Measurements from ENCODE around the gene FBXO48.
A peak's percentile ranks its signal among the peaks of the same experiment; 100 is the strongest.
"Not testable (repeated sequence)": the region's sequence is repeated elsewhere in the genome, so short reads cannot be mapped to it uniquely, and the experiment has no call there.

The FBXO48 gene, protein sequence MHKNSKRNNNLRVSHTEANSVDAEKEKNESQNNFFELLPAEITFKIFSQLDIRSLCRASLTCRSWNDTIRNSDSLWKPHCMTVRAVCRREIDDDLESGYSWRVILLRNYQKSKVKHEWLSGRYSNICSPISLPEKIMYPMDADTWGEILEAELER

DNA sequence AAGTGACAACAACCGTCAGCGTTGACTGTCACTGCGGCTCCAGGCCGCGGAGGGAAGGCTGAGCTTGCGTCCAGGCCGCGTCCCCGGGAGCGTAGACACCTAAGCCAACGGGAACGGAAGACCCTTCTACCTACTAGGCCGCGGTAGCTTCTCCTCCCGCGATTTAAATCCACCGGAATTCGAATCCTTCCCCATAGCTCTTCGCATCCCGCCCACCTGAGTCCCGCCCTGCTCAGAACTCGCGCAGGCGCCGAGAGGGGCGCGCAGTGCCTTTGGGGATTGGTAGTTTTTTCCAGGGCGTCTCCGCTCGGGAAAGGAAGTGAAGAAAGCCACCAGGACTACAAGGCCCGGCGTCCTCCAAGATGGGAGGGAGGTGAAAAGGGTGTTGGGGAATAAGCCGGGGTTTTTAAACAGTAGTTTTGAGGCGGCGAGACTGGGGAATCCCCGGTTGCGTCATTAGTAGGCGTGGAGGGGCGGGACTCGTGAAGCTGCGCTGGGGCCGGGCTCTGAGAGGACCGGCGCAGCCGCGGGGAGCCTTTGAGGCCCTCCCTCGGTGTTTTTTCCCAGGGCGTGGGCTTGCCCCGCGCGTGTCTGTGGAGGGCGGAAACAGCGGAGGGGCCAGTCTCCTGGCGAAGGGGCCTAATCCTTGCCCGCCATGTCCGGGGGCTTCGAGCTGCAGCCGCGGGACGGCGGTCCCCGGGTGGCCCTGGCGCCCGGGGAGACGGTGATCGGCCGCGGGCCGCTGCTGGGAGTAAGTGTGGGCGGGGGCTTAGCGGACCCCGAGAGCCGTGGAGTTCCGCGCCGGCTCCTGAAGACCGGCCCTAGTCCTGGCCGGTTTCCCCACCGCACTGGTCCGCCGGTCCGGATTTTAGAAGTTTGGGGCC is at the start of gene FBXO48, which contains the start of gene APLF:
Gene FBXO48, minus strand, starts transcription at position 218 of the 884 bp plus-strand sequence. CDS start 2,149 bp downstream, outside the sequence.
Gene APLF, plus strand, starts transcription at position 509 of the 884 bp plus-strand sequence. Its CDS starts 147 bp downstream, at position 656.
- DNase-seq (ENCODE audit: low read depth) = peak; percentile 90

DNA sequence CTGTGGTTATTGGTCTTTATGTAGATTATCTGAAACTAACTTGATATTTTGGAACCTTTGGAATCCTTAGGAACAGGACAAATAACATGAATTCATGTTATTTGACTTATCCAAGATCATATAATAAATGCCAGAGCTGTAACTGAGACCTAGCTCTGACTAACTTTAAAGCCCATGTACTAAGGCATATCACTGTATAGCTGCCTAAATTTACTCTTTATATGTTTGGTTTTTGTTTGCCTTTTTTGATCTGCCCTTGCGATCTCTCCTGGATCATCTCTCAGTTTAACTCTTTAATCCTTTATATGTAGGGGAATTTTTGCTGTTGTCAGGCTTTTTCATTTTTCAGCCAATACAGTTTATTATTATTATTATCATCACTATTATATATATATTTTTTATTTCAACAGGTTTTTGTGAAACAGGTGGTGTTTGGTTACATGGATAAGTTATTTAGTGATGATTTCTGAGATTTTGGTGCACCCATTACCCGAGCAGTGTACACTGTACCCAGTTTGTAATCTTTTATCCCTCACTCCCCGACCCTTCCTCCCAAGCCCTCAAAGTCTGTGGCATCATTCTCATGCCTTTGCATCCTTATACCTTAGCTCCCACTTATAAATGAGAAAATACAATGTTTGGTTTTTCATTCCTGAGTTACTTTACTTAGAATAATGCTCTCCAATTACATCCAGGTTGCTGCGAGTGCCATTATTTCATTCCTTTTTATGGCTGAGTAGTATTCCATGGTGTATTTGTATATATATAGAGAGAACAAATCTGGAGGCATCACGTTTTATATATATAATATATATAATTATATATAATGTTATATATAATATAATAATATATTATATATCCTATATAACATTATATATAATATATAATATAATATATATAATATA is 49.2 kb upstream of the FBXO48 start:
- DNase-seq (ENCODE audit: low read depth) = no peak

DNA sequence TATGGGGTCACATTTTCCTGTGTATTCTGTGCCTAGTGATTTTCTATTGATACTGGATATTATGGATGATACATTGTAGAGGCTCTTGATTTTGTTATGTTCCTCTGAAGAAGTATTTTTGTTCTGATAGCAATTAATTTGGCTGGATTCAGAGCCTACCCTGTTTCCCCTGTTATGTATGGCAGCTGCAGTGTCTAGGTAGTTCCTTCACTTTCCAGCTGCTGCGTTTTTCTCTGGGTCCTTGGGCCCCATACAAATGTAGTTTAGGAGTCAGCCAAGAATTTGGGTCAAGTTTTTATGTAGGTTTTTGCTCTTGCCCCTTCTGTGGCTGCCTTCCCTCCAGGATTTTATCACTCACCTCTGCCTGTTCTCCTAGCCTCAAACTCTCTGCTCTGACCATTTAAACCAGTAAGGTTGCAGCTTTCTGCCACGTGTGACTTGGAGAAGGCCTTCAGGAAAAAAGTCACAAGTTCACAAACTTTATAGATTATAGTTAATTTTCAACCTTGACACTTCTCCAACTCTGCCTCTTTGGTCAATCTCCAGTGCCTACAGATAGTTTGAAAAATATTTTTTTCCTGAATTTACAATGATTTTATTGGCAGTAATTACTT is 47.3 kb upstream of the FBXO48 start:
- no peak for DNase-seq (ENCODE audit: low read depth)

- no peak for DNase-seq (ENCODE audit: low read depth)
Observed at GRCh38 chr2:68512966-68513365, 45.9 kb upstream of the FBXO48 start.

- no peak for DNase-seq (ENCODE audit: low read depth)
Observed at GRCh38 chr2:68512326-68512725, 45.2 kb upstream of the FBXO48 start.

GRCh38 chr2:68506170-68506569 is 39.1 kb upstream of the FBXO48 start:
- DNase-seq (ENCODE audit: low read depth) = no peak

DNA sequence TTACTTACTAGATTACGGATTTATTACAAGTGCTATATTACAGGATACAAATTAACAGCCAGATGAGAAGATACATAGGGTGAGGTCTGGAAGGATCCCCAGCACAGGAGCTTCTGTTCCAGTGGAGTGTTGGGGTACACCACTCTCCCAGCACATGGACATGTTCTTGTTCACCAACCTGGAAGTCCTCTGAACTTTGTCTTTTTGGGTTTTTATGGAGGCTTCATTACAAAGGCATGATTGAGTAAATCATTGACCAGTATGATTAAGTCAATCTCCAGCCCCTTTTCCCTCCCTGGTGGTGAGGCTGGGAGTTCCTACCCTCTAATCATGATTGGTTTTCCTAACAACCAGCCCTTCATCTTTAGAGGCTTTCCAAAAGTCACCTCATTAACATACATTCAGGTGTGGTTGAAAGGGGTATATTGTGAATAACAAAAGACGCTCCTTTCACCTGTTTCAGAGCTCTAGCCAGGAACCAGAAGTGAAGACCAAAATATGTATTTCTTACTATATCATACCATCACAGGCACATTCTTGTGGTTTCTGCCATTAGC is 38.6 kb upstream of the FBXO48 start:
- no peak for DNase-seq (ENCODE audit: low read depth)

GRCh38 chr2:68501768-68502167 is 34.7 kb upstream of the FBXO48 start:
- DNase-seq (ENCODE audit: low read depth) = no peak

GRCh38 chr2:68500649-68501048 is 33.6 kb upstream of the FBXO48 start:
- no peak for DNase-seq (ENCODE audit: low read depth)

DNA sequence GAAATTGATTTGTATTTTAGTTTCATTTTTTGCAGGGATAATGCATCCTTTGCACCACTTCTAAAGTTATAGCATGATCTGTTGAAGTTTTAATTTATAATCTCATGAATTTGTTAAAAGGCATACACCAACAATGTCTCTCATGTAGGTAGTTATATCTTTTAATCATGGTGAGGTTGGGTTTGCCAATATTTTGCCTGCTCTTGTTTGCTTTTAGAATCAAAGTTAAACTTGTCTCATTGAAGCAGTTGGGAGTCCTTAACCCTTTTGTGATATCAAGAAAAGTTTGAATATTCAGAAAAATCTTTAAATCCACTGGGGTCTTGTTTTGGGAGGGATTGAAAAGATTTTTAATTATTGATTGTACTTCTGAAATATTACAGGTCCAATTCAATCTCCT is 32.0 kb upstream of the FBXO48 start:
- DNase-seq (ENCODE audit: low read depth) = no peak

DNA sequence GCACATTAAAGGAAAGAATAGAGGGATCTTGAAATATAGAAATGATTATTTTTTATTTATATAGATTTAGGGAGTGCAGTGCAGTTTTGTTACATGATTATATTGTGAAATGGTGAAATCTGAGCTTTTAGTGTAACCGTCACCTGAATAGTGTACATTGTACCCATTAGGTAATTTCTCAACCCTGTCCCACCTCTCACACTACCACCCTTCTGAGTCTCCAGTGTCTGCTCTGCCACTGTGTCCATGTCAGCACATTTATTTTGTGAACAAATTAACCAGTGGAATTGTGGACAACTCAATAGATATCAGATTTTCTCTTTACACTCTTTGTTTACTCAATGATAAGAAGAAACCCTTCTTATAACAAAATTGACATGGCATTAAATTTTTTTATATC is 24.5 kb upstream of the FBXO48 start:
- DNase-seq (ENCODE audit: low read depth) = no peak

- DNase-seq (ENCODE audit: low read depth) = no peak
Observed at GRCh38 chr2:68489282-68489681, 22.2 kb upstream of the FBXO48 start.

DNA sequence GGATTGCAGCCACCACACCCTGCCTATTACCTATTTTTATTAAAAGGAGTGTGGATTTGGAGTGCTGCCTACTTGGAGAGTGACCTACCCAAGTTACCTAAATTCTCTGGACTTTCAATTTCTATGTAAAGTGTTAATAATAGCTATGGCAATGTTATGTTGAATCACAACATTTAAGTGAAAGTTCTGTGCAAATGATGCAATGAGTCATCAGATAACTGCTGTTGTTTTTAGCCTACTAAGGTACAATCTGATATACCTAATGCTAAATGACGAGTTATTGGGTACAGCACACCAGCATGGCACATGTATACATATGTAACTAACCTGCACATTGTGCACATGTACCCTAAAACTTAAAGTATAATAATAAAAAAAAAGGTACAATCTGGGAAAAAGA is 21.5 kb upstream of the FBXO48 start:
- not testable (repeated sequence) for DNase-seq (ENCODE audit: low read depth)

- no peak for DNase-seq (ENCODE audit: low read depth)
Observed at GRCh38 chr2:68487773-68488355, 20.8 kb upstream of the FBXO48 start.

DNA sequence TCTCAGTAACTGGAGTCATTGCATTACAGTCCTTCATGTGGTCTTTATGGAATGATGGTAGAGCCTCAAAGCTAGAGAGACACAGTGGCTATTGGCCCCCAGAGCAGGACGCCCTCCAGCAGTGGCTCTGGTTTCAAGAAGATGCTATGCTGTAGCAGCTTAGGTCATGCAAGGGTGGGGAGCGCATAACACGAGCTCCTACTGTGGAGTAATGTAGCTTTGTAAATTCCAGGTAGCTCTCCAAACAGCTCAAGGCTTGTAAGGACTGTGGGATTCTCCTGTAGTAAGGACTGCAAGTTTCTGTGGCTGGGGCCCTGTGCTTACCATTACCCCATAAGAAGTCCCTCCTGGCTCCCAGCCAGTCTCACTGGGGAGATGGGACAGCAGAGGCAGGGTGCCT is 15.9 kb upstream of the FBXO48 start:
- no peak for DNase-seq (ENCODE audit: low read depth)

- DNase-seq (ENCODE audit: low read depth) = no peak
Observed at GRCh38 chr2:68482296-68482820, 15.3 kb upstream of the FBXO48 start.

GRCh38 chr2:68478688-68479087 is 11.6 kb upstream of the FBXO48 start:
- DNase-seq (ENCODE audit: low read depth) = no peak

DNA sequence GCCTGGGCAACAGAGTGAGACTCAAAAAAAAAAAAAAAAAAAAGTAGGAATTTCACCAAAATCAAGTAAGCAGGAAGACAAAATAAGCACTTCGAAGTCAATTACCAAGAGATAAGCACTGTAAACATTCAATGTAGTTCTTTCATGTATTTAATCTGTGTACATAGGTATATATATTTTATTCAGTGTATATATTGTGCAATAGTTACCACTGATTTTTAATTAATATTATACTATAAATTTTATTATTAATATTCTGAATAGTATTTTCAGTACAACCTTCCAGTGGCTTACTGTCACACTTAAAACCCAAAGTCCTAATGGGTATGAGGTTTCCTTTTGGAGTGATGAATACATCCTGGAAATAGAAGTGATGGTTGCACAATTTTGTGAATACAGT is 9.4 kb upstream of the FBXO48 start:
- DNase-seq (ENCODE audit: low read depth) = no peak

- no peak for DNase-seq (ENCODE audit: low read depth)
Observed at GRCh38 chr2:68475576-68475975, 8.5 kb upstream of the FBXO48 start.

GRCh38 chr2:68475110-68475509 is 8.0 kb upstream of the FBXO48 start:
- no peak for DNase-seq (ENCODE audit: low read depth)

DNA sequence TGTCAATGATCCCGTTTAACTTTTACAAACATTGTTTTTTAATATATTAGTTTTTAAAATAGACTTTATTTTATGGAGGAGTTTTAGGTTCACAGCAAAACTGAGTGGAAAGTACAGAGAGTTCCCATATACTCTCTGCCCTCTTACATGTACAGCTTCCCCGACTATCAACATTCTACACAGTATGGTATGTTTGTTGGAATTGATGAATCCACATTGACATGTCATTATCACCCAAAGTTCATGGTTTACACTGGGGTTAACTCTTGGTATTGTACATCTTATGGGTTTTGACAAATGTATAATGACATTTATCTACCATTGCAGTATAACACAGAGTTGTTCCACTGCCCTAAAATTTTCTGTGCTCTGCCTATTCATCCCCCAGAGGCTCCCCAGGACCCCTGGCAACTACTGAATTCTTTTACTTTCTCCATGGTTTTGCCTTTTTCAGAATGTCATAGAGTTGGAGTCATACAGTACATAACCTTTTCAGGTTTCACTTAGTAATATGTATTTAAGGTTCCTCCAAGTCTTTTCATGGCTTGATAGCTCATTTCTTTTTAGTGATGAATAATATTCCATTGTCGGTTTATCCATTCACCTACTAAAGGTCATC is 5.8 kb upstream of the FBXO48 start:
- DNase-seq (ENCODE audit: low read depth) = no peak

All from HS-27A (cell line).